ENCODE data around the gene SMAD3.
"Not testable (repeated sequence)": the region's sequence is repeated elsewhere in the genome, so short reads cannot be mapped to it uniquely, and the experiment has no call there.

SMAD3 gene

DNA sequence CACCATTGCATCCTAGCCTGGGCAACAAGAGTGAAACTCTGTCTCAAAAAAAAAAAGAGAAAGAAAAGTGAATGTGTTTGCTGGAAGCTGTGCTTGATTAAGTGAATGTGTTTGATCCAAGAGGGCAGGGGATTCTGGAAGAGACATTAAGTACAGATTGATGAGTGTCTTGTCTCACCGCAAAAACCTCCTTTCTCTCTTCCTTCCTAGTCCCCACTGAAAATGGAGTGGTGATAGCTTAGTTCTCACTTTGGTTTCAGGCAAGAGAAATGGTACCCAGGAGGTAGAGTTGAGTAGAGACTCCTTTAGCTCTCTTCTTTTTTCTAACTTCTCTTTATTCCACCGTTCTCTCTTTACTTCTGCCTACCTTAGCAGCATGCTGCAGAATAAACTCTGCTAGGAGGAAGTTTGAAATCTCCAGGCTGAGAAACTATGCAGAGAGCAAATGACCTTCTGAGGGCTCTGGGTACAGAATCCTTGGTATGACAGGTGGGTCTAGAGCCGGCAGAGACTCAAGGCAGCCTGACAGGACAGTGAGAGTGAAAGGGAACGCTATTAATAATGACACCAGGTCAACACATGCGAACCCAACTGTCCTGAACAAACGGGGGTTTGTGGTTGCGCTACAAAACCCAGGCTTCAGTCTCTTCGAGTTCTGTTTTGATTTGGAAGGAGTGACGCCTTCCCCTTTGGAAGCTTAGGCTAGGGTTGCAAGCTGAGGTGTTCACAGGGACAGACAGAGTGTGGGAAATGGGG, 74.9 kb downstream of the SMAD3 start:
- DNase-seq (ENCODE audit: low read depth in 1 of 2, low spot score in 1 of 2): no peak

DNA sequence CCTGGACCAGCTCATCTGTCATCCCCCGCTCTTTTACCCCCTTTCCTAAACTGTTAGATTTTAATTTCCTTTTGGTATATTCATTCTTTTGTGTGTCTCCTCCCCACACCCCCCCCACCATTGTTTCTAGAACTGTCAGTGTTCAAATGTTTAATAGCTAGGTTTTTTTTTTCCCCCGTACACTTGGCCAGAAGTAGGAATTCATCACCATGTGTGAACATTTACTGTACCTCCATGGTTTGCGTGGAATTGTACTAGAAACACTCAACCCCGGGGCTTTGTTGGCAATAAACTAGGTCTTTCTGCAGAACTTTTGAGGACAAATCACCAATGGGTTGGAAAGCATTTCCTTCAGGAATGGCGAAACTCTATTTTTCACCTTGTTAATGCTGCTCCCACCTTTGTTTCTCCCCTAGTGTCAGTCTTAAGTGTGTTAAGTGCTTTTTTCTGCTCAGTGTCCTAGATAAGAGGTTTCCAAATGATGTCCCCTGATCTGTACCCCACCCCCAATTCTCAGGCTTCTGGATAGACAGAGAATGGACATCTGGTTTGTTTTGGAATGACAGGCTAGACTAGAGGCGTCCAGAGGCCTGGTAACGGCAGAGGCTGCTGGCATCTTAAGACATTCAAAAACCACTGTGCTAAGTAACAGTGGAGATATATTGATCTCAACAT, 76.8 kb downstream of the SMAD3 start:
- DNase-seq (ENCODE audit: low read depth in 1 of 2, low spot score in 1 of 2): no peak

- no peak for DNase-seq (ENCODE audit: low read depth in 1 of 2, low spot score in 1 of 2)
Observed at GRCh38 chr15:67142767-67143100, 77.3 kb downstream of the SMAD3 start.

DNA sequence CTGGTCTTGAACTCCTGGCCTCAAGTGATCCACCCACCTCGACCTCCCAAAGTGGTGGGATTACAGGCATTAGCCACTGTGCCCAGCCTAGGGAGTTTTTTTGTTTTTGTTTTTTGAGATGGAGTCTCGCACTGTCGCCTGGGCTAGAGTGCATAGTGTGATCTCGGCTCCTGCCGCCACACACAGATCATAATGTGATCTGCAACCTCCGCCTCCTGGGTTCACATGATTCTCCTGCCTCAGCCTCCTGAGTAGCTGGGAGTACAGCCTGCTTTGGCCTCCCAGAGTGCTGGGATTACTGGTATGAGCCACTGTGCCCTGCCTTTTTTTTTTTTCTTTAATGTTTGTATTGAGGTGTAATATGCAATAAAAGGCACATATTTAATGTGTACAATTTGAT, 78.2 kb downstream of the SMAD3 start:
- DNase-seq (ENCODE audit: low read depth in 1 of 2, low spot score in 1 of 2): no peak

DNA sequence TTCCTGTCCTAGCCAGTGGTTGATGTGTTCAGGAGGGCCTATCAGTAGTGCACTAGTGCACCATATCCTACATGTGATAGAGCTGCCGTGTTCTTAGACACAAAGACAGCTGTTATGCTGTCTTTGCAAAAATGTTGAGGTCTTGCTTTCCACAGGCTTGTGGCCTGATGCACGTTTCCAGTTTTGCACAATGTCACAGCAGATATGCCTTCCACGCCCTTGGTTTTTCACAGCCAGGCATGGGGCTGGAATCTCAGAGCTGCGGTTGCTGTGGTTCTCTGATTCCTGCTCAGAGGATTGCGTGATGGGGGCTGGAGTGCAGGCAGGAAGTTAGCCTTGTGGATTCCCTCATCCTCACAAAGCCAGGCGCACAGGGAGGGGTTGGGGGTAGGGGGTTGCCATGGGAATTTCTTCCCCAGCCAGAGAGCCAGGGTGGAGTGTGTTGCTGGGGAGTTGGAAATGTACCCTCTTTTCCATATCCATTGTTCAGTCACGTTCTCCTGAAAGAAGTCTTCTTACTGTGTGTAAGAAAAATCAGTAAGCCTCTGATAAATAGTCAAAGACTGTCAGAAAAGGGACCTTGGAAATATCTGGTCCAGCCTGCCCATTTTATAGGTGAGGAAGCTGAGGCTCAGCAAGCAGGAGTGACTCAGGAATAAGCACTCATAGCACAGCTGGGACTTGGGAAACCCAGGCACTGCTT, 79.4 kb downstream of the SMAD3 start:
- DNase-seq (ENCODE audit: low read depth in 1 of 2, low spot score in 1 of 2): no peak

GRCh38 chr15:67145312-67145610, 79.9 kb downstream of the SMAD3 start:
- no peak for DNase-seq (ENCODE audit: low read depth in 1 of 2, low spot score in 1 of 2)

GRCh38 chr15:67145710-67146109, 80.3 kb downstream of the SMAD3 start:
- no peak for DNase-seq (ENCODE audit: low read depth in 1 of 2, low spot score in 1 of 2)

GRCh38 chr15:67146234-67146633, 80.8 kb downstream of the SMAD3 start:
- no peak for DNase-seq (ENCODE audit: low read depth in 1 of 2, low spot score in 1 of 2)

- DNase-seq (ENCODE audit: low read depth in 1 of 2, low spot score in 1 of 2): peak in 1 of 2 donors; percentile 11
Observed at GRCh38 chr15:67146875-67147381, 81.5 kb downstream of the SMAD3 start.

- DNase-seq (ENCODE audit: low read depth in 1 of 2, low spot score in 1 of 2): no peak
Observed at GRCh38 chr15:67147396-67147949, 82.1 kb downstream of the SMAD3 start.

- DNase-seq (ENCODE audit: low read depth in 1 of 2, low spot score in 1 of 2): no peak
Observed at GRCh38 chr15:67148196-67148701, 82.8 kb downstream of the SMAD3 start.

- DNase-seq (ENCODE audit: low read depth in 1 of 2, low spot score in 1 of 2): no peak
Observed at GRCh38 chr15:67149068-67149772, 83.8 kb downstream of the SMAD3 start.

DNA sequence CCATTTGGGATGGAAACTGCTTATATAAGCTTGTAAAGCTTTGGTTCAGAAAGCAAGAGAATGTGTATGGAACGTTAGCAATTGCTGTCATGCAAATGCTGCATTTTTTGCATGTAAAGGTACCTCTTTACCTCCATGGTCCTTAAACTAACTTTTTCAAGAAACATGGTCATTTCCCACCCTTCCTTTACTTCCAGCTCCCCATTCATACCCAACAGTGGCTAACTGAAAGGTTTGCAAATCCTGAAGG, 84.3 kb downstream of the SMAD3 start:
- DNase-seq (ENCODE audit: low read depth in 1 of 2, low spot score in 1 of 2): no peak

- no peak for DNase-seq (ENCODE audit: low read depth in 1 of 2, low spot score in 1 of 2)
Observed at GRCh38 chr15:67150023-67150860, 84.8 kb downstream of the SMAD3 start.

DNA sequence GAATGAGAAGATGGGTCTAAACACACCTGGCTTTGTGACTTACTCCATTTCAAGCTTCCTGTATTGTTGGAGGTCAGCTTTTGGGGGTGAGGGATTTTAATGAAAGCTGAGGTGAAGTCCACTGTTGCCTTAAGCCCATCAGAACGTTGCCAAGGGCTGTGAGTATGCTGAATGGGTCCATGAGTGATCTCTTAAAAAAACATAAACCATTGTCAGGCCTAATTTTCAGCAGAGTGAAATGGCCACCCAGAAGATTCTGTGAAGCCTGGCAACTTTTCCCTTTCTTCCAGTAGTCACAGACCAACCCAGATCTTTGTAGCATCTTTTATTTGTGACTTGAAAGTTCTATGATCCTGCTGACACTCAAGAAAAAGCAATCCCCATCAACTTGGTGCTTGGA, 87.0 kb downstream of the SMAD3 start:
- DNase-seq (ENCODE audit: low read depth in 1 of 2, low spot score in 1 of 2): no peak

- DNase-seq (ENCODE audit: low read depth in 1 of 2, low spot score in 1 of 2): not testable (repeated sequence)
Observed at GRCh38 chr15:67153044-67153443, 87.6 kb downstream of the SMAD3 start.

- DNase-seq (ENCODE audit: low read depth in 1 of 2, low spot score in 1 of 2): no peak
Observed at GRCh38 chr15:67154249-67154648, 88.8 kb downstream of the SMAD3 start.

GRCh38 chr15:67156426-67156825, 91.0 kb downstream of the SMAD3 start:
- no peak for DNase-seq (ENCODE audit: low read depth in 1 of 2, low spot score in 1 of 2)

DNA sequence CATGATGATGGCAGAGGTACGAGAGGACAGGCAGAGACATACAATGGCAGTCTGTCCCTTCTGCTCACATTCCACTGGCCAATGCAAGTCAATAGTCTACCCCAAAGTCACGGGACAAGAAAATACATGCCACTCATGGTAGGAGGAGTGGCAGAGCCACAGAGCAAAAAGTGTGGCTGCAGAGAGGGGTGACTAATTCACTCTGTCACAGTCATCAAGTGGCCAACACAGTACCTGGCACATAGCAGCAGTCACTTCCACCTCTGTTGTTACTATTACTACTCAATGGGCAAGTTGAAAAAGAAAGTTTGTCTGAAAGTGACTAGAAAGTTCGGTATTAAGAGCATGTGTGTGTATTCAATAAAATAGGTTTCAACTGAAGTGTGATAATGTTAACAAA, 91.4 kb downstream of the SMAD3 start:
- DNase-seq (ENCODE audit: low read depth in 1 of 2, low spot score in 1 of 2): no peak

- no peak for DNase-seq (ENCODE audit: low read depth in 1 of 2, low spot score in 1 of 2)
Observed at GRCh38 chr15:67157521-67158252, 92.3 kb downstream of the SMAD3 start.

Measured in activated T-helper 1 cell treated with anti-CD3 and anti-CD28 coated beads, Interleukin-2, amount 50 U/mL, for 16 hours (primary cell).